DOHH2 (cell line): ENCODE measurements around the gene MBD5.

ENCODE experiments used
- H3F3A ChIP-seq: fragments of 200-600 bp; sonication (generic), shearing (Covaris generic); 2 replicates; pipeline ENCODE4 v1.6.0; 2016; ENCODE audit warnings: antibody characterized with exemption, mild to moderate bottlenecking; ENCODE audit not compliant: control insufficient read depth, insufficient read depth
- H3K27ac ChIP-seq: fragments of 200-600 bp; sonication (generic); 2 replicates; pipeline ENCODE4 v1.5.1; 2014; ENCODE audit warnings: low read depth, mild to moderate bottlenecking, low read length, moderate library complexity
- H3K27me3 ChIP-seq: fragments of 200-600 bp; sonication (generic); 2 replicates; pipeline ENCODE4 v1.6.1; 2014; ENCODE audit warnings: mild to moderate bottlenecking, low read length, mixed read lengths; ENCODE audit not compliant: control insufficient read depth
- H3K36me3 ChIP-seq: fragments of 200-600 bp; sonication (generic); 2 replicates; pipeline ENCODE4 v1.6.1; 2014; ENCODE audit warnings: mild to moderate bottlenecking, low read length, moderate library complexity, mixed read lengths; ENCODE audit not compliant: control insufficient read depth
- H3K4me1 ChIP-seq: fragments of 200-600 bp; sonication (generic); 2 replicates; pipeline ENCODE4 v1.6.1; 2014; ENCODE audit warnings: mild to moderate bottlenecking, low read length, mixed read lengths; ENCODE audit not compliant: control insufficient read depth
- H3K4me2 ChIP-seq: fragments of 200-600 bp; sonication (generic); 2 replicates; pipeline ENCODE4 v1.6.0; 2014; ENCODE audit warnings: mild to moderate bottlenecking, low read length, moderate library complexity
- H3K4me3 ChIP-seq: fragments of 200-600 bp; sonication (generic); 2 replicates; pipeline ENCODE4 v1.5.1; 2014; ENCODE audit warnings: mild to moderate bottlenecking, low read length, mixed read lengths
- H3K79me2 ChIP-seq: fragments of 200-600 bp; sonication (generic); 2 replicates; pipeline ENCODE4 v1.6.1; 2014; ENCODE audit warnings: mild to moderate bottlenecking, low read length, mixed read lengths; ENCODE audit not compliant: control insufficient read depth
- H3K9me2 ChIP-seq: fragments of 200-600 bp; sonication (generic); replicated peaks from 2 replicates; pipeline ENCODE4 v1.6.1; 2014; ENCODE audit warnings: mild to moderate bottlenecking, low read length, mixed read lengths; ENCODE audit not compliant: control insufficient read depth
- H3K9me3 ChIP-seq: fragments of 200-600 bp; sonication (generic); 2 replicates; pipeline ENCODE4 v1.6.1; 2014; ENCODE audit warnings: antibody characterized with exemption, low read length, mixed read lengths; ENCODE audit not compliant: control insufficient read depth, insufficient read depth
- H4K20me1 ChIP-seq: fragments of 200-600 bp; sonication (generic); 2 replicates; pipeline ENCODE4 v1.6.0; 2014; ENCODE audit warnings: low read depth, mild to moderate bottlenecking, antibody characterized with exemption, low read length, moderate library complexity; ENCODE audit not compliant: control insufficient read depth, insufficient read depth
- EZH2phosphoT487 ChIP-seq: fragments of 200-600 bp; sonication (generic); IDR thresholded peaks from 2 replicates; pipeline ENCODE4 v1.6.1; 2017; ENCODE audit warnings: borderline replicate concordance, mild to moderate bottlenecking, antibody characterized with exemption, low read length, moderate library complexity, mixed read lengths
- TF ChIP-seq, protein P1 (sequence below): fragments of 200-600 bp; sonication (generic); IDR thresholded peaks from one replicate; pipeline ENCODE4 v1.5.1; 2014; ENCODE audit warnings: antibody characterized with exemption, mild to moderate bottlenecking, low read depth, low read length; ENCODE audit not compliant: poor library complexity, severe bottlenecking

The MBD5 gene

DNA sequence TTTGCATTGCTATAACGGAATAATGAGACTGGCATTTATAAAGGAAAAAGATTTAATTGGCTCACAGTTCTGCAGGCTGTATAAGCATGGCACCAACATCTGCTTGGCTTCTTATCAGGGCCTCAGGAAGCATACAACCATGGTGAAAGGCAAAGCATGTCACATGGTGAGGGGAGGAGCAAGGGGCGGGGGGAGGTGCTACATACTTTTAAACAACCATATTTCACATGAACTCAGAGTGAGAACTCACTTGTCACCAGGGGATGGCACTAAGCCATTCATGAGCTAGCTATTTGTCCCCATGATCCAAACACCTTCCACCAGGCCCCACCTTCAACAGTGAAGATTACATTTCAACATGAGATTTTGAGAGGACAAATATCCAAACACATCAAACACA, 188.7 kb downstream of the MBD5 start:
- no peaks in the 10 kb centered on the region for H3K79me2 ChIP-seq
- no peaks in the 10 kb centered on the region for H3K27me3 ChIP-seq
- no peaks in the 10 kb centered on the region for H3K9me3 ChIP-seq
- H3K36me3 ChIP-seq, result no peaks in the 10 kb centered on the region
- no peaks in the 10 kb centered on the region for H3K4me1 ChIP-seq
- no peak overlapping the region for H3K4me2 ChIP-seq
- H3F3A ChIP-seq, result no peaks in the 10 kb centered on the region
- no peaks in the 10 kb centered on the region for H3K9me2 ChIP-seq
- no peak overlapping the region for H3K4me3 ChIP-seq
- H3K27ac ChIP-seq, result no peak overlapping the region
- no peaks in the 10 kb centered on the region for H4K20me1 ChIP-seq
- no peak for TF ChIP-seq EZH2phosphoT487
- TF ChIP-seq, protein P1, sequence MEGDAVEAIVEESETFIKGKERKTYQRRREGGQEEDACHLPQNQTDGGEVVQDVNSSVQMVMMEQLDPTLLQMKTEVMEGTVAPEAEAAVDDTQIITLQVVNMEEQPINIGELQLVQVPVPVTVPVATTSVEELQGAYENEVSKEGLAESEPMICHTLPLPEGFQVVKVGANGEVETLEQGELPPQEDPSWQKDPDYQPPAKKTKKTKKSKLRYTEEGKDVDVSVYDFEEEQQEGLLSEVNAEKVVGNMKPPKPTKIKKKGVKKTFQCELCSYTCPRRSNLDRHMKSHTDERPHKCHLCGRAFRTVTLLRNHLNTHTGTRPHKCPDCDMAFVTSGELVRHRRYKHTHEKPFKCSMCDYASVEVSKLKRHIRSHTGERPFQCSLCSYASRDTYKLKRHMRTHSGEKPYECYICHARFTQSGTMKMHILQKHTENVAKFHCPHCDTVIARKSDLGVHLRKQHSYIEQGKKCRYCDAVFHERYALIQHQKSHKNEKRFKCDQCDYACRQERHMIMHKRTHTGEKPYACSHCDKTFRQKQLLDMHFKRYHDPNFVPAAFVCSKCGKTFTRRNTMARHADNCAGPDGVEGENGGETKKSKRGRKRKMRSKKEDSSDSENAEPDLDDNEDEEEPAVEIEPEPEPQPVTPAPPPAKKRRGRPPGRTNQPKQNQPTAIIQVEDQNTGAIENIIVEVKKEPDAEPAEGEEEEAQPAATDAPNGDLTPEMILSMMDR, result no peak

DNA sequence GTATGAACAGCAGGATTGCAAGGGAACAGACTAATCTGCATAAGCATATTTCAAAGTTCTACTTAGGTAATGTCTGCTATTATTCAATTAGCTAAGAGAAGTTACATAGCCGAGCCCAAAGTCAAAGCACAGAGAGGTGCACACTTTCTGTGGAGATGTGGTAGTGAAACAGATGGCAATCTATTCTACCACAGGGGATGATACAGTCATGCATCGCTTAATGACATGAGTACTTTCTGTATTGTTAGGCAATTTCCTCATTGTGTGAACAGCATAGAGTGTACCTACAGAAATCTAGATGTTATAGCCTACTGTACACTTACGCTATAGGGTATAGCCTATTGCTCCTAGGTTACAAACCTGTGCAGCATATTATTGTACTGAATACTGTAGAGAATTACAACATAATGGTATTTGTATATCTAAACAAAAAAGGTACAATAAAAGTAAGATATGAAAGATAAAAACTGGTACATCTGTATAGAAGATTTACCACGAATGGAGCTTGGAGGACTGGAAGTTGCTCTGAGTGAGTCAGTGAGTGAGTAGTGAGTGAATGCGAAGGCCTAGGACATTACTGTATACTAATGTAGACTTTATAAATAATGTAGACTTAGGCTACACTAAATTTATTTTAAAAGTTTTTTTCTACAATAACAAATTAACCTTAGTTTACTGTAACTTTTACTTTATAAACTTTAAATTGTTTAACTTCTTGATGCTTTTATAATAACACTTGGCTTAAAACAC, 197.6 kb downstream of the MBD5 start:
- Histone ChIP-seq H3K79me2 (no peaks in the 10 kb centered on the region), H3K9me3 (no peaks in the 10 kb centered on the region), H3K4me3 (no peak overlapping the region), H4K20me1 (no peaks in the 10 kb centered on the region), H3K27me3 (no peaks in the 10 kb centered on the region), H3K4me2 (no peak overlapping the region), H3K9me2 (no peaks in the 10 kb centered on the region), H3K27ac (no peak overlapping the region), H3F3A (no peaks in the 10 kb centered on the region), H3K36me3 (no peaks in the 10 kb centered on the region), H3K4me1 (no peaks in the 10 kb centered on the region)
- TF ChIP-seq, protein P1, result no peak
- TF ChIP-seq EZH2phosphoT487, result no peak

GRCh38 chr2:148221166-148221565, 200.3 kb downstream of the MBD5 start:
- TF ChIP-seq, protein P1, result no peak
- no peak for TF ChIP-seq EZH2phosphoT487
- Histone ChIP-seq H3K36me3 (no peaks in the 10 kb centered on the region), H3K4me1 (no peaks in the 10 kb centered on the region), H4K20me1 (no peaks in the 10 kb centered on the region), H3K4me2 (no peak overlapping the region), H3K79me2 (no peaks in the 10 kb centered on the region), H3F3A (no peaks in the 10 kb centered on the region), H3K4me3 (no peak overlapping the region), H3K9me2 (no peaks in the 10 kb centered on the region), H3K27ac (no peak overlapping the region), H3K27me3 (no peaks in the 10 kb centered on the region), H3K9me3 (no peaks in the 10 kb centered on the region)
